Tibial nerve (tissue), 3 donors: ENCODE data around the gene PTPN5.

ENCODE experiments used
- CTCF ChIP-seq, 5 experiments: fragments of 200-600 bp in 3 of 5; fragments of 450-650 bp in 2 of 5; sonication (generic) in 3 of 5; IDR thresholded peaks; one replicate each; pipeline ENCODE4 v1.5.1; 2016 to 2019; ENCODE audit warnings: antibody characterized with exemption in 5 of 5, mild to moderate bottlenecking in 3 of 5, moderate library complexity in 2 of 5
- POLR2A ChIP-seq, 2 donors: fragments of 450-650 bp; IDR thresholded peaks; one replicate each; pipeline ENCODE4 v1.6.1; 2017; ENCODE audit warnings: antibody characterized with exemption in 2 of 2, mild to moderate bottlenecking in 2 of 2, moderate library complexity in 2 of 2

- TF ChIP-seq CTCF (IDR thresholded peaks at IDR 0.05) = no peak
- TF ChIP-seq POLR2A (IDR thresholded peaks at IDR 0.05) = no peak
Measured at GRCh38 chr11:18748766-18749365, 42.7 kb downstream of the PTPN5 start.
